HG03108 (cell line): ENCODE results near the gene FAM229A.
A peak's percentile ranks its signal among the peaks of the same experiment; 100 is the strongest.

Experiments
- ATAC-seq: cut with Tn5 transposase; IDR thresholded peaks from one replicate; pipeline ENCODE4 v1.9.1; 2021; ENCODE audit warnings: moderate library complexity; ENCODE audit not compliant: unreplicated experiment

Gene FAM229A

DNA sequence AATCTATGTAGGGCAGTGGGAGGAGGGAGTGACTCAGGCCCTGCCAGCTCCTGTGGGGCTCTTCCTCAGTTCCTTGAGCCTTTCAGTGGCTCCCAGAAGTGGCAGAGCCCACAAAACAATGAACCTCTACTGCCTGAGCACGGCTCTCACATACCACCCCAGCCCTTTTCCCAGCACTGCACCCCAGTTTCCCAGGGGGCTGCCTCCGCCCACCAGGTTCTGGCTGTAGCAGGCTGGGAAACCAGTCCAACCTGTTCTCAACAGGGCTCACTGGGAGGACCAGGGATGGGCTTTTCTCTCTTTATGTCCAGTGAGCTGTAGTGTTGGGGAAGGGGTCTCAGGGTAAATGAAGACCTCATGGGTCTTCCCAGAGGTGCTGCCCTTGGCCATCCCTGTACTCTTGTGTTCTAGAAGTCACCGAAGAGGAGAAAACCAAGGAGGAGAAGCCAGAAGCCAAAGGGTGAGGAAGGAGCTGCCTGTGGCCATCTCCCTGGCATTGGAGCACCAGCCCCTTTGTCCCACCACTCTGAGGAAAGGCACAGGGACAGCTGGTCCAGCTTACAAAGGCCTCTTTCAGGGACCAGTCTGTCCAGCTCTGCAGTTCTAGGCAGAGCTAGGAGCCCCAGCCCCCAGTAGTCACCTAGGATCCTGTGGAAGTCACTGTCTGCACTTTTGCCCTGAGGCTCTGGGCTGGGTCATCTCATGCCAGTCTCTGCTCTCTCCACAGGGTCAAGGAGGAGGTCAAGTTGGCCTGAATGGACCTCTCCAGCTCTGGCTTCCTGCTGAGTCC is 29.8 kb downstream of the FAM229A start:
- no peak for ATAC-seq

DNA sequence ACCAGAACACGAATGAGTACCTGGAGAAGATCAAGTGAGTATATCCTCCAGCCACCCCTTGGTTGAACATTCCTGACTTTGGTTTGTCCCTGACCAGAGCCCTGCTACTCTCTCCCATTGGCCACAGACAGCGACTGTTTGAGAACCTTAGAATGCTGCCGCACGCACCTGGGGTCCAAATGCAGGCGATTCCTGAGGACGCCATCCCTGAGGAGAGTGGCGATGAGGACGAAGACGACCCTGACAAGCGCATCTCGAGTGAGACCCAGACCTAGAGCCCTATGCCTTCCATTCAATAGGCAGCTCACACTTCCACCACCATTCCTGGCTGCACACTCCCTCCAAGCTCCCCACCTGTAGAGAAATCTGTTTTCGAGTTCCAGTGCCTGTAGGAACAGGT is 30.7 kb downstream of the FAM229A start:
- no peak for ATAC-seq

DNA sequence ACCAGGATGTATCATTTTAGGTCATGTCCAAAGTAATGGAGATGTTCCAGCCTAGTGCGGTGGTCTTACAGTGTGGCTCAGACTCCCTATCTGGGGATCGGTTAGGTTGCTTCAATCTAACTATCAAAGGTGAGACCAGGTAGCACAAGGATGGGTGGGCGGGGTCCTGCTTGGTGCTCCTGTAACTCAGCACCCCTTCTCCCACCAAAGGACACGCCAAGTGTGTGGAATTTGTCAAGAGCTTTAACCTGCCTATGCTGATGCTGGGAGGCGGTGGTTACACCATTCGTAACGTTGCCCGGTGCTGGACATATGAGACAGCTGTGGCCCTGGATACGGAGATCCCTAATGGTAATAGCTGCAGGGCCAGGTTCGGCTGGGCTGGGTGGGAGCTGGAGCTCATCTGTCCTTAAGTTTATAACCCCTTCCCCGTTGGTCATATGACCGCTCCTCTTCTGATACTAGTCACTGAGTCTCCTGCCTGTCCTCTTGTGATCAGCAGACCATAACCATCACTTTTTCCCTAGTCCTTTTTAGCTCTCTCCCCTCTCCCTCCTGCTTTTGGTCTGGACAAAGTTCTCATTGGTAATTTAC is 31.6 kb downstream of the FAM229A start:
- ATAC-seq = no peak

DNA sequence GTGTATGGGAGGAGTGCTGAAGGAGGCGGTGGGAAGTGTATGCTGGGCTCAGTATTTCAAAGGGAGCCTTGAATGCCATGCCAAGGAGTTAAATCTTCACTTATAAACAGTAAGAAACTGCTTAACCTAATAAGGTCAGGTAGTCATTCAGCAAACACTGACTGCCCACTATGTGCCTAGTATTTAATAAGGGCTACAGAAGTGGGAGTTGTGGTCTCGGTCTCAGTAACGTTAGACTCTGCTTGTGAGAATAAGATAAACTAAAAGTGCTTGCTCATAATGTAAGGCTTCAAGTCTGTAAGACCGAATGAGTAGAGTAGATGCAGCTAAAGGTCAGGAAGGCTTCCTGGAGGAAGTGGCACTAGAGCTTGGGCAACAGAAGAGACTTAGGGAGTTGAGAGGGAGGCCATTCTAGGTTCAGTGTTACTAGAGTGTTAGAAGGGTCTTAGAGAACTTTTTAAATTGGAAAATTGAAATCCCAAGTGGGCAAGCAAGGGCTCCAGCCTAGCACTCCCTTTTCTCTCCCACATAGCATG is 32.3 kb downstream of the FAM229A start:
- no peak for ATAC-seq

DNA sequence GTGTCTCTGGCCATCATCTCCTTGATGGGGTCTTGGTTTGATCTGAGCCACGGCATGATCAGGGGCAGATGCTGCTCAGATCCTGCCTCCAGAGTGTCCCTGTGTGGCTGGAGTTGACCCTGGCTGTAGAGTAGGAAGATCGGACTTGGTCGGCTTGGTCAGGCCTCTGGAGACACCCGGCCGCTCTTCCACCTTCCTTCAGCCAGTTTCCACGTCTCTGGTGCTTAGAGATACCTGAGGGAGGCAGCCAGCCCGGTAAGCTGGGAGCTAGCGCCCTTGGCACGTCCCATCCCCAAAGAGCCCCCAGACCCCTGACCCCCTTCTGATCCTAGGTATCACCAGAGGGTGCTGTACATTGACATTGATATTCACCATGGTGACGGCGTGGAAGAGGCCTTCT is 35.1 kb downstream of the FAM229A start:
- no peak for ATAC-seq

DNA sequence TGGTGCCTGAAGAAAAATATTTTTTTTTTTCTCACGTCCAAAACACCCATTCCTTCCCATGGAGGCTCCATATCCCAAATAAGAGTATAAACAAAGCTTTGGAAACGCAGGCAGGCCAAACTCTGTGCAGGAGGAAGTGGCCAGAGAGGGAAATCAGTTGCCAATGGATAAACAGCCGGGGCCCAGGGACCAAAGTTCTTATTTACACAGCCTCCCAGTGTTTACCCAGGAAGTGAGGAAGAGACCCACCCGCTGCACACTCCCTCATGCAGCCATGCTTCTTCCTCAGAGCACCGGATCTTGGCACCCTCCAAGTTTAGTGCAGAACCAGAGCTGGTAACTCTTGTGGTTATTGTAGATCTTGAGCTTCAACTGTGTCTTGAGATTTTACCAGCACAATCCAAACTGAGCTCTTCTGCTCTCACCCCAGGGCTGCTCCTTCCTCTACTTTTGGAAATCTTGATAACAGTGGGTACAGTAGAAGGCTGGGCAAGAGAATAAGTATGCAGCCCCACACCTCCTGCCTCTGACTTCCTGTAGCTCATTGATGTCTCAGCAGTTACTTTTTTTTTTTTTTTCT is 40.5 kb downstream of the FAM229A start:
- ATAC-seq = no peak

- ATAC-seq = no peak
Measured at GRCh38 chr1:32318127-32318869, 44.0 kb downstream of the FAM229A start.

DNA sequence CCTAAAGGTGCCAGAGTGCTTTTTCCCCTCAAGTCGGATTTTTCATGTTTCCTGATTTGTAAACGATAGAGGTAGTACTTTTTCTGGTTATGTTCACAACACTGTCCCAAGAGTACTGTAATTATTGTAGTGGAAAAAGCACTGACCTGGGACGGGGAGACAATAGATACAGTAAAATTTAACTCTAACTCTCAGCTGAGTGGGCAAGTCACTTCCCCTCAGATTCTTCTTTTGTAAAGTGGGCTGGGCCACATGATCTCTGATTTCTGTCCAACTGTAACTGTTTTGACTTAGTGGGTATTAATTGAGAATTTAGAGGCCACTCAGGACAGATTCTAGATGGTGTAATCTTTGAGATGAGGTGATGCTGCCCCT is 45.4 kb downstream of the FAM229A start:
- peak; percentile 22 for ATAC-seq

DNA sequence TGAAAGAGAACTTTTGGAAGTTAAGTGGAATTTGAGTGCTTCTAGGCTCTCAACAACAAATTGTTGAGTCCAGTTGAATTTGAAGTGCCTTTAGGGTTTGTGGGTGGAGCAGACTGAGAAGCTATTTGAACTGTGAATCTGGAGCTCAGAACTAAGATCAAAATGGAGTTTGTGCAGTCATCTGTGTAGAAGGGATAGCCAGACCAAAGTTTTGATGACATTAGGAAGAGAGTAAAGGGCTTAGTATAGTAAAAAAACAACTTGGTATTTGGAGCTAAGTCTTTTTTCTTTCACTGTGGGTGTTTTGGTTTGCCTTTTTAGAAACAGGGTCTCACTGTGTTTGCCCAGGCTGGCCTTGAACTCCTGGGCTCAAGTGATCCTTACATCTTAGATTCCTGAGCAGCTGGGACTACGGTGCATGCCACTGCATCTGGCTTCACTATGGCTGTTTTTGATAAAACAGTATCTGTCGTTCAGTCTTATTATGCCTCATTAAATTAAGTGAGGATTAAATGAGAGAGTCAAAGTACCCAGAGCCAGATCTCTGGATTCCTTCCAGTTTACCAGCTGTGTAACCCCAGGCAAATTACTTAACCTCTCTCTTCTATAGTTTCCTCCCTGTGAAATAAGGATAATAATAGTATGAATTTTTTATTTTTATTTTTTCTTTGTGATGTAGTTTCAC is 50.4 kb downstream of the FAM229A start:
- no peak for ATAC-seq
